IMR-90 (cell line): ENCODE data around the gene FMNL3. TPM values are rescaled to one million over a fixed set of nuclear protein-coding genes. Genes with fewer than 3 reads are reported as not detected.

ENCODE experiments used
- ATAC-seq: fragments of 200-7000 bp; cut with Tn5 transposase; 2 replicates; pipeline ENCODE4 v1.9.1; 2020; ENCODE audit warnings: low read depth, mild to moderate bottlenecking, moderate library complexity
- BruUV-seq: library from RNA; stranded (reverse); fragments of 400-500 nt; replicated peaks from 2 replicates; lab custom pipeline; 2021; lab: Mats Ljungman, UMichigan
- CTCF ChIA-PET: fragments of 300-600 bp; formaldehyde crosslinking; extraction: SDS; loops from one replicate; lab custom pipeline; 2021; ENCODE audit warnings: antibody characterized with exemption; lab: Yijun Ruan, JAX
- POLR2A ChIA-PET: fragments of 300-600 bp; sonication (Branson Sonifier 250); formaldehyde crosslinking; loops from one replicate; lab custom pipeline; 2022; ENCODE audit warnings: antibody characterized with exemption; ENCODE audit not compliant: unreplicated experiment; lab: Charles Lee
- DNase-seq: peaks from one replicate; pipeline ENCODE4 v3.0.0; 2013
- H2AFZ ChIP-seq: replicated peaks from 2 replicates; pipeline ENCODE3; 2013; ENCODE audit warnings: low read length, mild to moderate bottlenecking; ENCODE audit not compliant: poor library complexity
- H2AK5ac ChIP-seq: 2 replicates; pipeline ENCODE4 v1.6.1; 2013; ENCODE audit warnings: low read depth, low read length, inconsistent platforms
- H2AK9ac ChIP-seq: replicated peaks from 2 replicates; pipeline ENCODE3; 2013; ENCODE audit warnings: mild to moderate bottlenecking, low read depth, low read length, moderate library complexity; ENCODE audit not compliant: poor library complexity
- H2BK120ac ChIP-seq: 2 replicates; pipeline ENCODE4 v1.6.1; 2013; ENCODE audit warnings: low read depth, low read length, inconsistent platforms
- H2BK15ac ChIP-seq: 3 replicates; pipeline ENCODE4 v1.6.1; 2013; ENCODE audit warnings: low read depth, low read length, inconsistent platforms
- H2BK20ac ChIP-seq: 2 replicates; pipeline ENCODE4 v1.6.1; 2013; ENCODE audit warnings: low read depth, mild to moderate bottlenecking, inconsistent platforms, low read length, moderate library complexity
- H2BK5ac ChIP-seq: 2 replicates; pipeline ENCODE4 v1.6.1; 2013; ENCODE audit warnings: mild to moderate bottlenecking, low read depth, low read length, inconsistent platforms; ENCODE audit not compliant: poor library complexity, severe bottlenecking
- H3K14ac ChIP-seq: replicated peaks from 2 replicates; pipeline ENCODE4 v1.6.1; 2013; ENCODE audit warnings: low read depth, low read length, inconsistent platforms
- H3K18ac ChIP-seq: 2 replicates; pipeline ENCODE4 v1.6.1; 2013; ENCODE audit warnings: low read depth, low read length, control low read depth
- H3K23ac ChIP-seq: 2 replicates; pipeline ENCODE4 v1.6.1; 2013; ENCODE audit warnings: low read depth, low read length, inconsistent platforms
- H3K27ac ChIP-seq: 2 replicates; pipeline ENCODE4 v1.5.1; 2013; ENCODE audit warnings: mild to moderate bottlenecking, control low read depth, low read length; ENCODE audit not compliant: insufficient read depth
- H3K27me3 ChIP-seq: 2 replicates; pipeline ENCODE4 v1.6.1; 2013; ENCODE audit warnings: low read length; ENCODE audit not compliant: control insufficient read depth, insufficient read depth
- H3K36me3 ChIP-seq: 2 replicates; pipeline ENCODE4 v1.6.1; 2013; ENCODE audit warnings: low read length, mixed read lengths; ENCODE audit not compliant: control insufficient read depth, insufficient read depth
- H3K4ac ChIP-seq: 2 replicates; pipeline ENCODE4 v1.6.1; 2013; ENCODE audit warnings: low read depth, low read length, inconsistent platforms
- H3K4me1 ChIP-seq: 2 replicates; pipeline ENCODE4 v1.6.1; 2013; ENCODE audit warnings: low read length, mixed read lengths; ENCODE audit not compliant: control insufficient read depth, insufficient read depth
- H3K4me2 ChIP-seq: 2 replicates; pipeline ENCODE4 v1.6.1; 2013; ENCODE audit warnings: low read depth, mild to moderate bottlenecking, control low read depth, low read length, moderate library complexity
- H3K4me3 ChIP-seq: 2 replicates; pipeline ENCODE4 v1.5.1; 2013; ENCODE audit warnings: low read depth, mild to moderate bottlenecking, control low read depth, low read length, moderate library complexity; ENCODE audit not compliant: insufficient read depth
- H3K56ac ChIP-seq: 2 replicates; pipeline ENCODE4 v1.6.1; 2013; ENCODE audit warnings: low read length, inconsistent platforms; ENCODE audit not compliant: insufficient read depth; ENCODE audit errors: extremely low read depth
- H3K79me1 ChIP-seq, 2 experiments: 2 replicates each; pipeline ENCODE4 v1.6.1; 2013; ENCODE audit warnings: low read length in 2 of 2, inconsistent platforms in 1 of 2, low read depth in 1 of 2
- H3K9ac ChIP-seq: 2 replicates; pipeline ENCODE4 v1.6.1; 2013; ENCODE audit warnings: low read depth, low read length, control low read depth
- H3K9me1 ChIP-seq: 2 replicates; pipeline ENCODE4 v1.6.1; 2013; ENCODE audit warnings: low read length, inconsistent platforms; ENCODE audit not compliant: insufficient read depth
- H3K9me3 ChIP-seq: 2 replicates; pipeline ENCODE4 v1.6.1; 2013; ENCODE audit warnings: low read length; ENCODE audit not compliant: control insufficient read depth, insufficient read depth
- H4K20me1 ChIP-seq: 2 replicates; pipeline ENCODE4 v1.6.1; 2013; ENCODE audit warnings: low read length, inconsistent platforms; ENCODE audit not compliant: insufficient read depth
- H4K5ac ChIP-seq: 2 replicates; pipeline ENCODE4 v1.6.1; 2013; ENCODE audit warnings: mild to moderate bottlenecking, low read depth, low read length, control low read depth
- H4K8ac ChIP-seq, 2 experiments: 2 replicates each; pipeline ENCODE4 v1.6.1; 2013; ENCODE audit warnings: low read depth in 2 of 2, low read length in 2 of 2, control low read depth in 1 of 2, inconsistent platforms in 1 of 2
- H4K91ac ChIP-seq: 2 replicates; pipeline ENCODE4 v1.6.1; 2013; ENCODE audit warnings: low read depth, low read length, inconsistent platforms; ENCODE audit not compliant: insufficient read depth
- CEBPB ChIP-seq: IDR thresholded peaks from 2 replicates; pipeline ENCODE4 v1.6.1; 2012; ENCODE audit warnings: low read depth, low read length, improper control_type of control experiment
- CHD1 ChIP-seq: IDR thresholded peaks from 2 replicates; pipeline ENCODE4 v1.6.1; 2012; ENCODE audit warnings: low read depth, low read length, improper control_type of control experiment
- FOS ChIP-seq: fragments of 150-350 bp; IDR thresholded peaks from 2 replicates; pipeline ENCODE4 v1.6.1; 2016; ENCODE audit warnings: low read depth, low read length
- POLR2A ChIP-seq: IDR thresholded peaks from 2 replicates; pipeline ENCODE4 v1.6.1; 2012; ENCODE audit warnings: mild to moderate bottlenecking, low read depth, low read length
- RCOR1 ChIP-seq: IDR thresholded peaks from 2 replicates; pipeline ENCODE4 v1.6.1; 2012; ENCODE audit warnings: mild to moderate bottlenecking, low read length, improper control_type of control experiment; ENCODE audit not compliant: insufficient replicate concordance
- SMC3 ChIP-seq: fragments of 150-350 bp; IDR thresholded peaks from 2 replicates; pipeline ENCODE4 v1.6.1; 2016; ENCODE audit warnings: low read depth, mild to moderate bottlenecking, antibody characterized with exemption, low read length, moderate library complexity
- WGBS, 2 experiments: methylation state at CpG; one replicate each; pipeline versions ENCODE4 v1.1.5 to v1.1.7; 2013; ENCODE audit warnings: missing lambda C conversion rate in 2 of 2; ENCODE audit not compliant: insufficient read length in 1 of 2; ENCODE audit errors: extremely low coverage in 2 of 2; 5-methylcytosine and 5-hydroxymethylcytosine counted together
- dilution Hi-C: fragments of 300-500 bp; cut with HindIII; formaldehyde crosslinking; loops from one replicate; pipeline ENCODE4 v1.14.3; 2018; ENCODE audit warnings: low sequenced_read_pairs; ENCODE audit not compliant: unreplicated experiment
- in situ Hi-C: fragments of 300-500 bp; cut with MboI; formaldehyde crosslinking; loops from 3 replicates; pipeline ENCODE4 v1.14.3; 2019; ENCODE audit warnings: low sequenced_read_pairs, inconsistent platforms, mixed read lengths
- intact Hi-C: fragments of 100-400 bp; cut with micrococcal nuclease; formaldehyde crosslinking; loops from 2 replicates; pipeline ENCODE4 v1.10.0; 2022
- polyA plus RNA-seq, 3 experiments: library from polyadenylated mRNA; depleted of rRNA; stranded (reverse); fragments of >200 nt; gene quantifications; 2 replicates each; pipeline ENCODE4 v1.2.3, GENCODE V29; 2012; ENCODE audit warnings: low replicate concordance in 1 of 3
- total RNA-seq: library from RNA; depleted of rRNA; stranded (reverse); fragments of >200 nt; gene quantifications from 2 replicates; pipeline ENCODE4 v1.2.3, GENCODE V29; 2012

The FMNL3 gene
- total and polyA plus RNA-seq, 2 of the 4 experiments (the other 2 are of a cell fraction): 16.3 to 36.4 TPM

- Histone ChIP-seq H3K4me2 (no peak overlapping the region), H3K79me1 (peaks cover 0 to 37% of the 10 kb centered on the region in 2 experiments; a peak in 2 of 4 replicates)
- POLR2A ChIA-PET: no interaction called here
These were observed 37.2 kb upstream of the FMNL3 start for GRCh38 chr12:49744363-49744885.

More at GRCh38 chr12:49744363-49744885, 37.2 kb upstream of the FMNL3 start:
- H3K4ac ChIP-seq: no peak overlapping the region
- DNase-seq (no peak), ATAC-seq (no peak)
- H4K91ac ChIP-seq: no peak overlapping the region
- H4K20me1 ChIP-seq: peaks cover 79% of the 10 kb centered on the region
- H3K14ac ChIP-seq: no peak overlapping the region
- 83% methylated on average over 2 of the region's 3 CpGs; no CpG with 5 or more reads in 1 of the 2 experiments for WGBS, 2 experiments
- no peak overlapping the region for H2BK120ac ChIP-seq
- H4K5ac ChIP-seq: no peak overlapping the region
- H3K27ac ChIP-seq: no peak overlapping the region
- H2BK5ac ChIP-seq: no peak overlapping the region
- H2AFZ ChIP-seq: no peak overlapping the region
- dilution Hi-C loops: no loop called here
- H3K9me1 ChIP-seq: peaks cover 15% of the 10 kb centered on the region
- H2BK15ac ChIP-seq: no peak overlapping the region
- H4K8ac ChIP-seq: no peak overlapping the region
- 0 out of 2 replicates have a peak, but pooled peaks cover 2% of the 10 kb centered on the region for H3K36me3 ChIP-seq
- CTCF ChIA-PET: interaction anchor here (2.1 kb wide), 1 partner anchor 18 kb away, joined by 5 read pairs; no protein-coding TSS in a partner anchor
- in situ Hi-C loops: no loop called here
- H3K27me3 ChIP-seq: no peaks in the 10 kb centered on the region
- no peak overlapping the region for H2AK5ac ChIP-seq
- H3K56ac ChIP-seq: no peak overlapping the region
- no peak overlapping the region for H3K9ac ChIP-seq
- H3K9me3 ChIP-seq: no peaks in the 10 kb centered on the region
- H3K18ac ChIP-seq: no peak overlapping the region
- no peak overlapping the region for H3K4me3 ChIP-seq
- H3K23ac ChIP-seq: no peak overlapping the region
- intact Hi-C loops: no loop called here
- no peak overlapping the region for H2AK9ac ChIP-seq
- H3K4me1 ChIP-seq: peaks cover 5% of the 10 kb centered on the region
- no peak overlapping the region for H2BK20ac ChIP-seq
- TF ChIP-seq RCOR1: no peak
- TF ChIP-seq CEBPB: no peak
- no peak for TF ChIP-seq POLR2A
- no peak for TF ChIP-seq SMC3
- TF ChIP-seq FOS: no peak
- no peak for TF ChIP-seq CHD1
- no TSS peak for BruUV-seq
